Activated T-helper 1 cell treated with anti-CD3 and anti-CD28 coated beads, Interleukin-2, amount 50 U/mL, for 16 hours (primary cell): Measurements from ENCODE around the gene PRKCH.

Experiments
- DNase-seq, 2 donors: peaks; one replicate each; pipeline ENCODE4 v3.0.0-alpha.2; 2020; ENCODE audit warnings: low read depth in 1 of 2, low spot score in 1 of 2

PRKCH gene

GRCh38 chr14:61360796-61361525, 39.6 kb downstream of the PRKCH start:
- no peak for DNase-seq

GRCh38 chr14:61362072-61362750, 40.8 kb downstream of the PRKCH start:
- no peak for DNase-seq

- DNase-seq: no peak
Observed at GRCh38 chr14:61364243-61364642, 42.9 kb downstream of the PRKCH start.

- no peak for DNase-seq
Observed at GRCh38 chr14:61365667-61366212, 44.4 kb downstream of the PRKCH start.

GRCh38 chr14:61368114-61368710, 46.8 kb downstream of the PRKCH start:
- DNase-seq: no peak

- no peak for DNase-seq
Observed at GRCh38 chr14:61368781-61369453, 47.5 kb downstream of the PRKCH start.

- DNase-seq: no peak
Observed at GRCh38 chr14:61369454-61369810, 48.1 kb downstream of the PRKCH start.

GRCh38 chr14:61372379-61372778, 51.0 kb downstream of the PRKCH start:
- DNase-seq: no peak

- DNase-seq: no peak
Observed at GRCh38 chr14:61372842-61373555, 51.6 kb downstream of the PRKCH start.

- DNase-seq: no peak
Observed at GRCh38 chr14:61374284-61374683, 52.9 kb downstream of the PRKCH start.

GRCh38 chr14:61375218-61375617, 53.8 kb downstream of the PRKCH start:
- no peak for DNase-seq

- no peak for DNase-seq
Observed at GRCh38 chr14:61376314-61376713, 54.9 kb downstream of the PRKCH start.

GRCh38 chr14:61377749-61378148, 56.4 kb downstream of the PRKCH start:
- no peak for DNase-seq

GRCh38 chr14:61379639-61380184, 58.3 kb downstream of the PRKCH start:
- DNase-seq: no peak

- DNase-seq: no peak
Observed at GRCh38 chr14:61380984-61381383, 59.6 kb downstream of the PRKCH start.

GRCh38 chr14:61381553-61381952, 60.2 kb downstream of the PRKCH start:
- DNase-seq: no peak

- no peak for DNase-seq
Observed at GRCh38 chr14:61382842-61383241, 61.5 kb downstream of the PRKCH start.

GRCh38 chr14:61385002-61385685, 63.8 kb downstream of the PRKCH start:
- DNase-seq: no peak

GRCh38 chr14:61386173-61386772, 64.9 kb downstream of the PRKCH start:
- no peak for DNase-seq

GRCh38 chr14:61387076-61387475, 65.7 kb downstream of the PRKCH start:
- no peak for DNase-seq
